HG03469 (cell line): Measurements from ENCODE around the gene KLF2.
A peak's percentile ranks its signal among the peaks of the same experiment; 100 is the strongest.

Experiments
- ATAC-seq: cut with Tn5 transposase; IDR thresholded peaks from one replicate; pipeline ENCODE4 v1.9.1; 2021; ENCODE audit warnings: mild to moderate bottlenecking, moderate library complexity, moderate number of reproducible peaks; ENCODE audit not compliant: unreplicated experiment

The KLF2 gene

GRCh38 chr19:16306728-16307402 lies 17.8 kb upstream of the KLF2 start:
- ATAC-seq = no peak

- ATAC-seq = no peak
Observed at GRCh38 chr19:16308081-16308480, 16.5 kb upstream of the KLF2 start.

- no peak for ATAC-seq
Observed at GRCh38 chr19:16309643-16310042, 15.0 kb upstream of the KLF2 start.

- no peak for ATAC-seq
Observed at GRCh38 chr19:16315825-16316505, 8.7 kb upstream of the KLF2 start.

- ATAC-seq = no peak
Observed at GRCh38 chr19:16316506-16316882, 8.1 kb upstream of the KLF2 start.

- ATAC-seq = no peak
Observed at GRCh38 chr19:16319481-16319880, 5.1 kb upstream of the KLF2 start.

GRCh38 chr19:16320987-16321386 lies 3.6 kb upstream of the KLF2 start:
- no peak for ATAC-seq

- ATAC-seq = no peak
Observed at GRCh38 chr19:16325161-16325527, 518 bp downstream of the KLF2 start.

GRCh38 chr19:16325641-16326400 lies 1.2 kb downstream of the KLF2 start:
- ATAC-seq = no peak

GRCh38 chr19:16326401-16327168 lies 2.0 kb downstream of the KLF2 start:
- ATAC-seq = no peak

GRCh38 chr19:16327169-16327475 lies 2.5 kb downstream of the KLF2 start:
- no peak for ATAC-seq

- no peak for ATAC-seq
Observed at GRCh38 chr19:16327501-16327900, 2.9 kb downstream of the KLF2 start.

GRCh38 chr19:16327911-16328823 lies 3.5 kb downstream of the KLF2 start:
- no peak for ATAC-seq

- ATAC-seq = no peak
Observed at GRCh38 chr19:16328824-16329482, 4.3 kb downstream of the KLF2 start.

- peak; percentile 39 for ATAC-seq
Observed at GRCh38 chr19:16330368-16330801, 5.8 kb downstream of the KLF2 start.

GRCh38 chr19:16330806-16331690 lies 6.4 kb downstream of the KLF2 start:
- ATAC-seq = no peak

GRCh38 chr19:16333001-16333586 lies 8.5 kb downstream of the KLF2 start:
- ATAC-seq = no peak

- no peak for ATAC-seq
Observed at GRCh38 chr19:16334411-16334810, 9.8 kb downstream of the KLF2 start.
